GM21423 (cell line): ENCODE results near the gene DCHS1.
"Not testable (repeated sequence)": the region's sequence is repeated elsewhere in the genome, so short reads cannot be mapped to it uniquely, and the experiment has no call there.

Experiments used
- ATAC-seq: cut with Tn5 transposase; IDR thresholded peaks from one replicate; pipeline ENCODE4 v1.9.1; 2021; ENCODE audit warnings: mild to moderate bottlenecking, moderate library complexity; ENCODE audit not compliant: unreplicated experiment

Gene DCHS1, protein sequence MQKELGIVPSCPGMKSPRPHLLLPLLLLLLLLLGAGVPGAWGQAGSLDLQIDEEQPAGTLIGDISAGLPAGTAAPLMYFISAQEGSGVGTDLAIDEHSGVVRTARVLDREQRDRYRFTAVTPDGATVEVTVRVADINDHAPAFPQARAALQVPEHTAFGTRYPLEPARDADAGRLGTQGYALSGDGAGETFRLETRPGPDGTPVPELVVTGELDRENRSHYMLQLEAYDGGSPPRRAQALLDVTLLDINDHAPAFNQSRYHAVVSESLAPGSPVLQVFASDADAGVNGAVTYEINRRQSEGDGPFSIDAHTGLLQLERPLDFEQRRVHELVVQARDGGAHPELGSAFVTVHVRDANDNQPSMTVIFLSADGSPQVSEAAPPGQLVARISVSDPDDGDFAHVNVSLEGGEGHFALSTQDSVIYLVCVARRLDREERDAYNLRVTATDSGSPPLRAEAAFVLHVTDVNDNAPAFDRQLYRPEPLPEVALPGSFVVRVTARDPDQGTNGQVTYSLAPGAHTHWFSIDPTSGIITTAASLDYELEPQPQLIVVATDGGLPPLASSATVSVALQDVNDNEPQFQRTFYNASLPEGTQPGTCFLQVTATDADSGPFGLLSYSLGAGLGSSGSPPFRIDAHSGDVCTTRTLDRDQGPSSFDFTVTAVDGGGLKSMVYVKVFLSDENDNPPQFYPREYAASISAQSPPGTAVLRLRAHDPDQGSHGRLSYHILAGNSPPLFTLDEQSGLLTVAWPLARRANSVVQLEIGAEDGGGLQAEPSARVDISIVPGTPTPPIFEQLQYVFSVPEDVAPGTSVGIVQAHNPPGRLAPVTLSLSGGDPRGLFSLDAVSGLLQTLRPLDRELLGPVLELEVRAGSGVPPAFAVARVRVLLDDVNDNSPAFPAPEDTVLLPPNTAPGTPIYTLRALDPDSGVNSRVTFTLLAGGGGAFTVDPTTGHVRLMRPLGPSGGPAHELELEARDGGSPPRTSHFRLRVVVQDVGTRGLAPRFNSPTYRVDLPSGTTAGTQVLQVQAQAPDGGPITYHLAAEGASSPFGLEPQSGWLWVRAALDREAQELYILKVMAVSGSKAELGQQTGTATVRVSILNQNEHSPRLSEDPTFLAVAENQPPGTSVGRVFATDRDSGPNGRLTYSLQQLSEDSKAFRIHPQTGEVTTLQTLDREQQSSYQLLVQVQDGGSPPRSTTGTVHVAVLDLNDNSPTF (N-terminal part only)

GRCh38 chr11:6655790-6656583 lies at the start of gene DCHS1:
TSS of gene DCHS1 (minus strand) at chr11:6655809. CDS start at chr11:6641613, 14,196 bp downstream.
- no peak for ATAC-seq

DNA sequence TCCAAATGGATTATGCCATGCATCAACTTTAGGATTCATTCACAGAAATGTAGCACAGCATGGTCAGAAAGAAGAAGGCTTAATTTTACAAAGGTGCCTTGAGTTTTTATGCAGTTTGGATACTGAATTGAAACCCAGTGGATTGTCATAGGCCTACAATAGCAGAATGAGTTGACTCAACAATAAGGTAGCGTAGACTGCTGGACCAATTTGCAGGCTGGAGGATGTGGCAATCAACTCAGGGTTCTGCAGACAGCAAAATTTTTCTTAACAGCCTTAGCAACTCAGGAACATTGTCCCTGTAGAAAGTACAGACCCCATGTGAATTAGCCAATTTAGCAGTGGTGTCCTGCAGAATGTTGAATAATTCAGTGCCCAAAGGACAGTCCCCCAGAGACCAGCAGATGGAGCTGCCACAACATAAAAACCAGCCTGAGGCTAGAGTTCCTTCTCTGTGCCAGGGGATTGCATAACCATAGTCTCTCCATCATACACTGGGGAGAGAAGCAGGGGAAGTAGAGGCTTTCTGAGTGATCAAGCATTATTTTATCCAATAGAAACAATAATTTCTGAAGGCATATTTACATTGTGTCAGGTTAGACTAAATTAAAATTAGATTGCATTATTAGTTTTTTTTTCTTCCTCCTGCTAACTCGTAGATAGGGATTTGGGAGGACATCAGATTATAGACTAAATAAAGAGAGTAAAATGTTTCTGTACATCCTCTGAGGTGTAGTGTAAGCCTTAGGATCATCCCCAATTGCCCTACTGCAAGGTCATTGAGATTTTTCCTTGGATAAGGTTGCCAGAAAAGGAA lies 47.8 kb upstream of the DCHS1 start:
- ATAC-seq: no peak

DNA sequence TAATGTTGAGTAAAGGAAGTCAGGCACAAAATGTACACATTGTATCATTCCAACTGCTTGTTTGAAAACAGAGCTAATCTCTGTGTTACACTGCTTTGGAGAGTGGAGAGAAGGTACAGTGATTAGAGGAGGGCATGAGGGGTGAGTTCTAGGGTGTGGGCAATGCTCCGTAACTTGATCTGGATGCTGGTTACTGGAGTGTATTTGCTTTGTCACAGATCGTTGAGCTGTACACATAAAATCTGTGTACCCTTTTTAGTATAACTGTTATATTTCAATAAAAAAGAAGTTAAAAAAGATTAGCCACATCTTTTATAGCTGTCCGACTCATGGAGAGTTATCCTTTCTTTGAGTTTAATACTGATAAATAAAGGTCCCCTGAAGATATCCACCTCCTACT lies 46.3 kb upstream of the DCHS1 start:
- not testable (repeated sequence) for ATAC-seq

GRCh38 chr11:6695377-6695776 lies 39.8 kb upstream of the DCHS1 start:
- ATAC-seq: no peak

- ATAC-seq: no peak
These were observed 38.6 kb upstream of the DCHS1 start for GRCh38 chr11:6694229-6694535.

DNA sequence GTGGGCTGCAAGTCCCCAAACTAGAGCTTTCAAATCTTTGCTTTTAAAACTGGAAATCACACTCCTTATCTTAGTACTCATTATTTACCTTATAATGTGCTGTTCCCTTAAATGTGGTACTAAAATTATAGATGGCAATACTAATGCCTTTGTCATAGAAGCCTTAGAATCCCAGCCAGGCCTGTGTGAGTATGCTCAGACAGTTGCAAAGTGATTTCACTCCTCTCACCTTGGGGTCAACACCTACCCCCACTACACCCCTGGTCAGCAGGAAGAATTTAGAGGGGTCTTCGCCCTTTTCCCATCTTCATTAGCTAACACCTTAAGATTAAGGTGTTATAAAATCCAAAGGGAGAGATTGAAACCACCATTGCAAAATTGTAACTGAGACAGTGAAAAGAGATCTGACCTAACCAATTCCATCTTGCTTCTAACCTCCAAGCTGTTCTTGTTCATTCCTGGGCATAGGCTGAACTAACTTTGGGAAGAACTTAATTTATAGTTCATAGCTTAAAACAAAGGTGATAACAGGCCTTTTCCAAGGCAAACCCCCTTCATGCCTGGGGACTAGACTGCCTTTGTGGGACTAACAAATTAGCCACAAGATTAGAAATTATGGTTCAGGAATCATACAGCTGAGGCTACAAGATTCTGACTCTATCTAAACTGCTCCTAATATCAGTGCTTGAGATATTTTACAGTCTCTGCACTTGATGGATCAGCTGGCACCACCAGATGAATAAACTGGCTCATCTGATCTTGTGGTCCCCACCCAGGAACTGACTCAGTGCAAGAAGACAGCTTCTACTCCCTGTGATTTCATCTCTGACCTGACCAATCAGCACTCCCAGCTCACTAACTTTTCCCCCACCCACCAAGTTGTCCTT lies 38.0 kb upstream of the DCHS1 start:
- ATAC-seq: no peak

DNA sequence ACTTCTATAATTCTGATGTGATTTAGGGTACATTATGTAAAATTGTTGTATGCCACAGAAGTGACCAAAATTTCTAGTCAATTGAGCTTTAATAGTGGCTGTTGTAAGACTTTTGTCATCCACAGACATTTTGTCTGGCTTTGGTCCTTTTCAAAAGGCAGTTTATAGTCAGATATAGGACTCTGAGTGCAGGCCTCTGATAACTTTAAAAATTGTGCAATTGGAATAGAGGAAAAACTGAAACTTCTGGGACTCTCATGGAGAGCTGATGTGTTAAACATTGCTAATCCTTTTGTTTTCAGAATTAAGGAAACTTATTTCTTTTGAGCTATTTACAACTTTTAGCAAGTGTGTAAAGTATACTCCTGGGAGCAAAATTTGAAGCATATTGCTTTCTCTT lies 36.5 kb upstream of the DCHS1 start:
- no peak for ATAC-seq

- not testable (repeated sequence) for ATAC-seq
These were observed 35.0 kb upstream of the DCHS1 start for GRCh38 chr11:6690431-6691132.

DNA sequence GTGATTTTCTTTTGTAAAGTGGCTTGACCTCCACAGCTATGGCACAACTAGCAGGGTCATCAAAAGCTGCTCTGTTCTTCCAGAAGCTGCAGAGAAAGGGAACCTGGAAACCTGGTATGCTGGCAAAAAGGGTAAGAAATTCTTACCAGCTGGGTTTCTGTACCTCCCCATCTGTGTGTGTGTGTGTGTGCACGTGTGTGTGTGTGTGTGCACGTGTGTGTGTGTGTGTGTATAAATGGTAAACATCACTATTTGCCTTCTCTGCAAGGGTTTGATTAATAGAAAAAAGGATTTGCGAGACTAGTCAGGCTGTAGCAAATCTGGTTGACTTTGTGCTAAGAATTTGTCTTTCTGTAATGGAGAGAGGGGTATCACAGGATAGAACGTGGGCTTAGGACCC lies 32.3 kb upstream of the DCHS1 start:
- no peak for ATAC-seq

GRCh38 chr11:6686006-6686405 lies 30.4 kb upstream of the DCHS1 start:
- ATAC-seq: no peak

GRCh38 chr11:6684068-6684467 lies 28.5 kb upstream of the DCHS1 start:
- ATAC-seq: not testable (repeated sequence)

- ATAC-seq: peak; percentile 93
These were observed 27.6 kb upstream of the DCHS1 start, which contains the start of gene MRPL17 for GRCh38 chr11:6682936-6683861. TSS of gene MRPL17 (minus strand) at chr11:6683340. CDS start at chr11:6683296, 44 bp downstream.

GRCh38 chr11:6682591-6682935 lies 27.0 kb upstream of the DCHS1 start:
- peak; percentile 1 for ATAC-seq

DNA sequence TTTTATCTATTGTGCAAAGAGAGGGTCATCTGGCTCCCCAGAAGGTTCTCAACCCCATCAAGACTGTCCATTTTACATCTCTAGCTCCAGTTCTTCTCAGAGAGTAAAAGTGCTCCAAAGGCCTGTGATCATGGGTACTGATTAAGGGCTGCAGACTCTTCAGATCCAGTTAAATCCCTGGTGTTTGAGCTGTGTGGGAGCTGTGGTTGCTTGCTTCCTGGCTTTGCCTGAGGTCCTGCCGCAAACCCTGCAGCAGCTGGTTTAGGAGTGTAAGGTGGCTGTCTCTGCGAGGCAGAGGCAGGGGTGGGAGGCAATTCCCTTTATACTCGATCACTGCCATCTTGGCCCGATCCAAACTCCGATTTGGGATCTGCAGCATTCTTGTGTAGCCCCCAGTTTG lies 26.3 kb upstream of the DCHS1 start:
- no peak for ATAC-seq

GRCh38 chr11:6681505-6681904 lies 25.9 kb upstream of the DCHS1 start:
- ATAC-seq: no peak

- no peak for ATAC-seq
These were observed 21.4 kb upstream of the DCHS1 start for GRCh38 chr11:6677018-6677417.

GRCh38 chr11:6674862-6675261 lies 19.3 kb upstream of the DCHS1 start:
- no peak for ATAC-seq
